ENCODE measurements around the gene TMA7.

The TMA7 gene

DNA sequence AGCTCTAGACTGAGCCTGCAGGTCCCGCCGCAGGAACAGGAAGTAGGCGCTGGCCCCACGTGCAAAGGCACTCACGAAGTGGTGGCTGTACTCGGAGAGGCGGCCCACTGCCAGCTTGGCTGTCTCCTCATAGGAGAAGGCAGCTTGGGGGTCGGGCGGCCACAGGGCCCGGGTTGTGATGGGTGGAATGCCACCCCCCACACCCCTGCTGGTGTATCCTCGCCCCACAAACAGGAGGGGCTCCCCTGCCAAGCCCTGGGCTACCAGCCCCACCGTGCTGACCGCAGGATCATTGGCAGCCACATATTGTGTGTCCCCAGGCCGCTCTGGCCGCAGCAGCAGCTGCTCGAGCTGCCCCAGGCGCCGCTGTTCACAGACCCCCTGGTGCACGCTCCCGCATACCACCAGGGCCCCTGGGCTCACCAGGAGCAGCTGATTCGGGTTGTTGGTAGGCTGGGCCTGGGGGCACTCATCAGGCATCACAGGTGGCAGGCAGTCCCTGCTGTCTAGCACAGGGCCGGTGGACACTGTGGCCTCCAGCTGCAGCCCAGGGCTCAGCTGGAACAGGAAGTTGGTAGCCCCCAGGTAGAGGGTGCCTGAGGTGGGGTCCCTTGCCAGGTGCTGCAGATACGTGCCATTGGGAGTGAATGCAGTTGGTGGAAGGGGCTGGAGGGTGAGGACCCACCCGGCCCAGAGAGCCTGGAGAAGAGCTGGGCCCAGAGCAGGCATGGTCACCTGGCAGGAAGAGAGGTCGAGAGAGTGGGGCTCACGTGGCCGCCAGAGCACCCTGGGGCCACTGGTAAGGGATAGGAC, 16.0 kb upstream of the TMA7 start:
- no peak for DNase-seq

DNA sequence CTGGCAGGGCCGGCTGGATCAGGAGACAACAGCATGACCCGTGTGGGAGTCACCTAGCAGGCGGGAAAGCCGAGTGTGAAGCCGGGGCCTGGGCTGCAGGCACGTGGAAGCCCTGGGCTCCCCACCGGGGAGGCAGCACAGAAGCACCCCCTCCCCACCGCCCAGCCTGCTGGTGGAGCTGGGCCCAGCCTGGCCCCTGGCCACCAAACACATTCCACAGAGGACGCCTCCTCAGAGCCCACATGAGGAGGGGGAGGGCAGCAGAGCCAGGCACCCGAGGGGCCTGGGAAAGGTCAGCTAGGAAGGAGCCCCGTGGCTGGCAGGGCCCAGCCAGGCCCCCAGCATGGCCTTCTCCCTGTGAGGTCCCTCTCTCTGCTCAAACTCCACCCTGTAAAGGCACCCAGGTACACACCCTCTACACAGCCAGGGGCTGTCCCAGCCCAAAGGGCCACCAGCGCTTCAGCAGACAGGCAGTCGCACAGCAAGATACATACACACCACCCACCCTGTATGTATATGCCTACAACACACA, 14.7 kb upstream of the TMA7 start:
- no peak for DNase-seq

DNA sequence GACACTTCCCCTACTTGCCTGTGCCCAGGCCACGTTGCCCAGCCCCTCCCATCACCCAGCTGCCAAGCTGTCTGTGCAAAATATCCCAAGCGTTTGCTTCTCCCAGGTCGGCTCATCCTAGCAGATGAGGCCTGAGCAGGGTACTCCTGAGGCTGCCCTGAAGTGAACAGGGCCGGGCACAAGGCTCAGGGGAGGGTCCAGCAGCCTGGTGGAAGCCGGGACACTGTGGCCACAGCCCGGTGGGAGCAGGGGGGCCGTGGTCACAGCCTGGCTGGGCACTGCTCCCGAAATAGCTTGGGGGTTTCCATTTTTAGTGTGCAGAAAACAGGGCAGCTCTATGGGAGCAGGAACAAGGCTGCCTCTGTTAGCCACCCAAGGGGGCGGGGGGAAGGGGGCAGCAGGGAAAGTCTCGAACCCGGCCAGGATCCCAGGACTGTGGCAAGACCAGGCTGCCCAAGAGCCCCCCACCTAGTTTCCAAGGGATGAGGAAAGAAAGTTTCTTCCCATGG, 13.6 kb upstream of the TMA7 start:
- no peak for DNase-seq

DNA sequence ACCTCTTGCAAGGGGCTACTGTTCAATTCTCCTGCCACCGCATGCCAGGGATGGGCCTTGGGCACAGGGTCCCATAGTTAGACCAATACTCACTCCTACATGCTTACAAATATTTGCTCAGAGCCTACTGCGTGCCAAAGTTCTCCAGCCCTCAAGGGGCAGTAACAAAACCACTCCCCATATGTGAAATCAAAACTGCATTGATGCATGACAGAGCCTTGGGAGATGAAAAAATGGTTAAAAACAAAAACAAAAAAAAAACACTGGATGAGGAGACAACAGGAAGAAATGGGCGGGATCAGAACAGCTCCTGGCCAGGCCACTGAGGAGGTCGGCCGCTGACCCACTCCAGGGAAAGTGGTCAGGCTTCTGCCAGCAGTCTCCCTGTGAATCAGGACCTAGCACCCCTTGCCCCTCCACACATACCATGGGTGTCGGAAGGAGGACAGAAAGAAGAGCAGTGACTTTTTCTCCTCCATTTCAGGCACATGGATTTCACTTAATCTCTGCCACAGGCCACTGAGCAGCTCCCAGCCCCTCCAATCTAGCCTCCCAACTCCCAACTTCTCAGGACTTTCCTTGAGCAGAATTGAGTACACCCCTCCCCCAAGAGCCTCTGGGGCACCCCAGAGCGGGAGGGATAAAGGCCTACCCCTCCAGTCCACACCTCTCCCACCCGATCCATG, 13.0 kb upstream of the TMA7 start:
- no peak for DNase-seq

DNA sequence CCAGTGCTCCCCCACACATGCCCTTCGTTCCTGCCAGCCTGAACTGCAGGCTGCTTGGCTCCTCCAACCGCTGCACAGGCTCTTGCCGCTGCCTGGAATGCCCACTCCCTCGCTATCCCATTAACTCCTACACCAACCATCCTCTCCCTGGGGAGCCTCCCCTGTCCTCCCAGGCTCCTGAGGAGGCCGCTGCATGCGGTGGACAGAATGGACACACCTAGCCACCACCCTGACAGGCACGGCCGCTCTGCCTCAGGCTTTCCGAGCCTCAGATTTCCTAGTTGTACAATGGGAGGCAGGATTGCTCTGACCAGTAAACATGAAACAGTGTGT, 12.5 kb upstream of the TMA7 start:
- no peak for DNase-seq

DNA sequence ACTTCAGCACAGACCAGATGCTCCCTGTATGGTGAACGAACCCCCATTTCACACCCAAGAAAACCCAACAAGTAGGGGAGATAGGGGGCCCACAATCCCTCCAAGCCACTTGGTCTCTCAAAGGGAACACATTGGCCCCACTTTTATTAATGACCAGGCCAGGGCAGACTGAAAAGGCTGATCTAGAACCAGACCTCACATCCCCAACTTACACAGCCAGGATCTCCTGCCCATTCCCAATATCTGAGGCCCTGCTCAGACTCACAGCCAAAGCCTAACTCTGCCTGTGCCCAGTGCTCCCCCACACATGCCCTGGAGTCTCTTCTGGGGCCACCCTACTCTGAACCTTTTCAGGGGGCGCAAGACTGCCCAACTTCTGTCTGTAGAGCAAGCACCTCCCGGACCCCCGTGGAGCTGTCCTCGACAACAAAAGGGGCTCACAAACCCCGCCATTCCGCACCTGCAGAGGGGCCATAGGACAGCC, 11.9 kb upstream of the TMA7 start:
- DNase-seq, result no peak

DNA sequence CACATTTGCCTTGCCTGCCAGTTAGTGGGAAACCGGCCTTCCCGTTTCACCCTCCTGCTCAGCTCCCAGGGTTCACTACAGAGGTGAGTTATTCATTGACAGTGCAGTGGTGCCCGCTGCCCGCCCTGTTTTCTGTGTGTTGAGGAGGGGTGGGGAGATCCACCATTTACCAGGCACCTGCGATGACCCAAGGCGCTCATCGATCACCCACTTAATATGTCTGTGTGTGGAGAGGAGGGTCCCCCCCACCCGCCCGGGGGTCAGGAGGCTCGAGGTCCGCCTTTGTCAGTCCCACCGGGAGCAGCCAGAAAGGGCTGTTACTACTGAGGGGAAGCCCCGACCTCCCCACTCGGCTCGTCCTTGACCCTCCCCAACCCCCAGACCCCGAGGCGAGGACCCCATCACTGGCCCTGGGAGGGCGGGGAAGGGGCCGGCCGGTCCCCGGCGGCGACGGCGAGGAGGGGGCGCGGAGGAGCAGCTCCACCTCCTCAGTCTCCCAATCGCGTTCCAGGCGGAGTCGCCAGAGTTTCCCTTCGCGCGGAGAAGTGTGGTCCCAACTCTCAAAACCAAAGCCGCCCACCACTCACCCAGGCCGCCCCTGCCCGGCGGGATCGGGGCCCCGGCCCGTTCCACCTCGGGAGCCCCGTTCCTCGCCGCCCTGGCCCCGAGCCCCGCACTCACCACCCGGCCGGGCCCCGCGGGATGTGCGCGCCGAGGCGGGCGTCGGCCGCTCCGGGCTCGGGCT, 11.3 kb upstream of the TMA7 start:
- DNase-seq, result no peak

DNA sequence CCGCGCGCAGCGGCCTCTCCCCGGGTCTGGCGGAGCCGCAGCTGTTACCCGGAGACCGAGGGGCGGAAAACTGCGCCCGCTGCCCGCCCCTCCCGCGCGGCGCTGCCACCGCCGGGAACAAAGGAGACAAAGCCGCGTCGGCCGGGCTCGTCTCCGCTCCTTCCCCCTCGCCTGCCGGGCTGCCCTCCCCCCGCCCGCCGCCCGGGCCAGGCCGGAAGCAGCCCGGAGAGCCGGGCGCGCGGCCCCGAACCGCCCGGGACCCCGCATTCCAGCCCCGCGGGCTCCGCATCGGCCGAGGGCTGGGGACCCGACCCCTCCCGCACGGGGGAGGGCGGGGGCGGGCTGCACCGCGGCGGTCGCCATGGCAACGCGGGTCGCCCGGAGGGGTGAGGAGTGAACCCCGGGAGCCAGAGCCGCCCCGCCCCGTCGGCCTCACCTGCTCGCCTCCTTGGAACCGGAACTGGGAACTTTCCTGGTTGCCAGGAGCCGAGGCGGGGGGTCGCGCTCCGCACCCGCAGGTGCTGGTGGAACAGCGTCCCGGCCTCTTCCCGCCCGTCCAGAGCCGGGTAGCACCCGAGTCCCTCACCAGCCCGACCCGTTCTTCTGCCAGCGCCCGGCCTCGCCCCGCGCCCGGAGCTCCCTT, 10.6 kb upstream of the TMA7 start:
- peak; percentile 30 for DNase-seq

DNA sequence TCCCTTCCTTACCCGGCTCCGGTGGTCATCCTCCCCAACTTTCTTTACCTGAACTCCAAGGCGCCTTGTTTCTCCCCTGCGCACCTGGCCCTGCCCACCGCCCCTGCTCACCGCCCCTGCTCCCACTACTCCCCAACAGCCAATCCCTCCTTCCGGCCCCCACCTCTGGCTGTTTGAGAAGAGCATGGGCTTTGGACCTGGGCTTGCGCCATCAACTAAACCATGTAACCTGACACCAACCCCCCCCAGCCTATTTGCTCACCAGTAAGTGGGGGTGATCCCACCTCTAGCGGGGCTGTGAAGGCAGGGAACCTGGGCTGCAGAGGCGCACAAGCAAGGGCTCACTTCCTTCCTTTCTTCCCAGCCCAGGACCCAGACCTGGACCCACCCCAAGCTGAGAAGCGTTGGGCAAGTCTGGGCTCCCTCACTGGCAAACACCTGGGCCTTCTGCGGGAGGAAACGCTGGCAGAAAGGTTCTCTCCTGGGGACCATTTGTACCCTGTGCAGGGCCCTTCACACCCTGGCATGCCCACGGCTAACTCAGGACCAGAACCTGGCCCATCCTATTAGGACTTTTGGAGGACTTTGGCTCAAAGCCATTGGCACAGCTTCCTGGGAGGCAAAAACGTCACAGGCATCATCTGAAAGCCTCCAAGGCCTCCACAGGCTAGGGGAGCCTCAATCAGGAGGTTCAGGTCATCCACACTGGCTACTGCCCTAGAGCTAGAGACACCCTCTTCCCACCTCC, 9.9 kb upstream of the TMA7 start, which contains the start of gene PLXNB1:
Gene PLXNB1 (minus strand): TSS at position 127 of the 748 bp plus-strand sequence. CDS start 5,475 bp downstream, outside the sequence.
- peak; percentile 51 for DNase-seq

DNA sequence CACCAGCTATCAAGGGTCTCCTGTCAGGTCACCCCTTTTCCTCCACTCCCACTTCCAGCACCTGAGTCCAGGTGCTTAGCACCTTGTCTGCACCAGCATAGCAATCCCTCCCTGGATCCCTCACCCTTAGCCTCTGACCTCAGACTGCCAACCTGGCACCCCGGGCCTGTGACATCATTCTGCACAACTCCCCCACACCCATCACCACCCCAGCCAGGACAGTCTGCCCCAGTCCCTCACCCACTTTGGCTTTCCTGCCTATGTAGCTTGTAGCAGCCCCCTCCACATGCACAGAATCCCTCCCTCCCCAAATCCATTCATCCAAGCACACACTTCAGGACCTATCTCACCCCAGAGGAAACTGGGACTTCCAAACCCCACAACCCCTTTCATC, 9.4 kb upstream of the TMA7 start:
- DNase-seq, result no peak

DNA sequence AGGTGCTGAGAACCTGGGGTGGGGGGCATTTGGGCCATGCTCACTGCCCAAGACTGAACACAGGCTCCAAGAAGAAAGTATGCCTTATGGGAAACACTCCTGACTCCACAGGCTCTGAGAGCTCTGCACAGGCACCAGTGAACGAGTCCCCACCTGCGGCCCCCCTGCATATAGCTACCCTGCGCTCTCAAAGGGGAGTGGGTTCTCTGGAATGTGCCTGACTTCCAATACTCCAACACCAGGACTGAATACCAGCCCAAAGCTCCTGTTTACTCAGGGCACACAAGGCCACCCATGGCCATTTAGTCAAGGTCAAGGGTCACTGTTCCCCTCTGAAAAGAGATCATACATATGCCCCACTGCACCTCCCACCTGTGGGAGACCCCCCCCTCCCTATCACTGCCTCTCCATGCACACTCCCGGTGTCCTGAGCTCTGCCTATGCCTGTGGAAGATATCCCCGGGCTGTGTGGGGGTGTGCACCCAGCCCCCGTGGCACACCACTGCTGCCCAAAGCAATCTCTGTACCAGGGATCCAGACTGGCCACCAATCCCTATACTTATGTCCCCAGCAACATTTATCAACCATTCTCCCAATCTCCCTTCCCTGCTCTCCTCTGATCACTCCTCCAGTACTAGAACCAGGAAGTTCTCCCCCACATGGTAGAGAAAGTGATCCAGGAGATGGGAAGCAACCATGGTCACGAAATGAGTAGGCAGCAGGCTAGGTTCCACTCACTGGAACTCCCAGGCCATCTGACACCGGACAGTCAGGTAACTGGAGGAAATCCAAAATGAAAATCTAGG, 8.6 kb upstream of the TMA7 start:
- DNase-seq, result no peak

DNA sequence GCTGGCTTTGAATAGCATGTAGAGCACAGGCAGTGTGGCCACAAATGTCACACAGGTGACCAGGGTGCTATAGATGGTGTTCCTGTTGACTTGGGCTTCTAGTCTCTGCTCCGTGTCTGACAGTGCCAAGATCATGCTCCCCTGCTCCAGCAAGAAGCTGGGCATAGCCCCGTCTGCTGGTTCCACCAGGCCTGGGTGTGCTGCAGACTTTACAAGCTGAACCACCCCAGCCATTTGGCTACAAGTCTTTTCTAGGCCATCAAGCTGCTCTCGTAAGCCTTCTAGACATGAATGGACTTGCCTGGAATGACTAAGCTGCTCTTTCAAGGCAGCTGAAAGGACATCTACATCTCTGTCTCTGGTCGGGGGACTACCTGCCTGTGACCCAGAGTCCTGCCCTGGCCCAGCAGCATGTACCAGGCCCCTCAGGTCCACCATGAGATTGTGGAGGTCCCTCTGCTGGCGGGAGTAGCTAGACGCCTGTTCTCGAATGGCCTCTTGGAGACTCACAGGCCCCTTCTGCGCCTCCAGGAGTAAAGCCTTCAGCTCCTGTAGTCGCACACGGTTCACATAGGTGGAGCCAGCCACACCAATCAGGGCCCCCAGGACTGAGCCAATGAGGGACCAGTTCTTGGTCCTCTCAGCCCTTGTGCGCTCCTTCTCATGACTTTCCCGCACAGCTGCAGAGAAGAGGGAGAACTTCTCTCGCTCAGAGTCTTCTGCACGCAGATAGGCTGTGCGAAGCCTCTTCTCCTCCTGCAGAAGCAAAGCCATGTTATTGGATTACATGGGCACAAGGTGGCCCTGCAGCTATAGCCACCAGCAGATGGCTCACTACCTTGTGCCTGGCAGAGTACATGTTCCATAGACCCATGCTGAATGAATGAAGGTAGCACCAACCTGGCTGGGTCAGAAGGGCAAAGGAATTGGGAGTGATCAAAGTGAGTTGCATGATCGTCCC, 7.4 kb upstream of the TMA7 start:
- DNase-seq, result no peak

DNA sequence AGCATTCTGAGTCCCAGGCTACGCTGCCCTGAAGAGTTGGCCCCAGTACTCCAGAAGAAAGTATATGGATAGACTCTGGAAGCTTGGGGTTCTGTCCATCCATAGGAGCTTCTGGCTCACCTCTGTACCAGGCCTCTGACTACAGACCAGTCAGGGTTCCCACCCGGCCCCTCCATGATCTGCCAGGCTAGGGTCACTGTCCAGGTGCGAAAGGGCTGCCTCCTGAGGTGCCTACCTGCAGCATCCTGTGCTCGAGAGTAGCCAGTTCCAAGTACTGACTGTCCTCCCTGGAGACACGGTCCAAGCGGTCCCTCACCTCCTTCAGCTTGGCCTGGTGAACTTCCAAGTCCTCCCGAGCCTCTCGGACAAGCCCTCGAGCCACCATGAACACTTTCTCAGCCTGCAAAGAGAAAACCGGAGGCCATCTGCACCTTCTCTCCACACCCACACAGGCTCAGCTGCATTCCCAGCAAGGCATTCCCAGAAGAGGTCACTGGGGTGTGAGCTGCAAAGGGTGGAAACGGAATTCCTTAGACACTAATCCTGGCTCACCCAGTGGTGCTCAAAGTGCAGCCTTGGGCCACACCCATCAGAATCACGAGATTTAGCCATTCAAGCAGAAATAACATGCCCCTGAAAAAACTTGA, 6.5 kb upstream of the TMA7 start:
- no peak for DNase-seq

DNA sequence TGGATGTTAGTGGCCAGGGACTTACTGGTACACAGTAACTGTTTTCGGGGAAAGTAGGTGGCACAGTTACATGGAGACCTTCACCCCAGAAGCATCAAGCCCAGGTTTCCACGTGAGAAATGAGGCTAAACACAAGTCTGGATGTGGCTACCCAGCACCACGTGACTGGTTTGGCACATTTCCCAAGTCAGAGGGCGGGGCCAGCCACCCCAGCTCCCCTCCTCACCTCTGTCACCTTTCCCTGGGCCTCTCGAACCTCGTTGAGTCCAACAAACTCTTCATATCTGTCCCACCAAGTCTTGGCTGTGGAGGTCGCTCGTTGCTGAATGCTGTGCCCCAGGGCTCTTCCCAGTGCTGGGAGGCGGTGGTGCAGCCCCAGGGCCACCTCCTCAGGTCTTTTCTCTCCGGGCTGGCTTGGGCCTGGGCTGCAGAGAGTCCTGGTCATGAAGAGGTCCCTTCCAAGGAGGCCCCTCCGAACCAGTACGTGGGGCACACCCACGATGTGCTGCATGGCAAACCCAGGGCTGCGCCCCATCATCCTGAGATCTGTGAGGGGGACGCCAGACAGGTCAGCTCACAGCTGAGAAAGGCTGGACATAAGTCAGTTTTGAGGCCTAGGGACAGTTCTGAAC, 5.3 kb upstream of the TMA7 start:
- no peak for DNase-seq

DNA sequence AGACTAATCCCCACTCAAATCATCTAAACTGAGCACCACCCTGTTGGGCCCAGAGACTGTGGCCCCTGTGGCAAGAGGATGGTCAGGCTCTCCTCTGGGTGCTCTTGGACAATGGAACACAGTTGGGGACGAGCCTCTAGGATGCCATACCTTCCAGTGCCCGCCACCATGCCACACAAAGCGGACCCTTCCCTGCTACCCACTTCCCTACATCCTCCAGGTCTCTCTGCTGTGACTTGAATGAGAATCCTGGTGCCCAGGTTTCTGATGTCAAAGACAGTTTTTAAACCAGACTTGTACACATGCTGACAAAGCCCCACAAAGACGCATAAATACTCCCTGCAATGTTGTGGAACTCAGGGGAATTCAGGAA, 4.8 kb upstream of the TMA7 start:
- no peak for DNase-seq

DNA sequence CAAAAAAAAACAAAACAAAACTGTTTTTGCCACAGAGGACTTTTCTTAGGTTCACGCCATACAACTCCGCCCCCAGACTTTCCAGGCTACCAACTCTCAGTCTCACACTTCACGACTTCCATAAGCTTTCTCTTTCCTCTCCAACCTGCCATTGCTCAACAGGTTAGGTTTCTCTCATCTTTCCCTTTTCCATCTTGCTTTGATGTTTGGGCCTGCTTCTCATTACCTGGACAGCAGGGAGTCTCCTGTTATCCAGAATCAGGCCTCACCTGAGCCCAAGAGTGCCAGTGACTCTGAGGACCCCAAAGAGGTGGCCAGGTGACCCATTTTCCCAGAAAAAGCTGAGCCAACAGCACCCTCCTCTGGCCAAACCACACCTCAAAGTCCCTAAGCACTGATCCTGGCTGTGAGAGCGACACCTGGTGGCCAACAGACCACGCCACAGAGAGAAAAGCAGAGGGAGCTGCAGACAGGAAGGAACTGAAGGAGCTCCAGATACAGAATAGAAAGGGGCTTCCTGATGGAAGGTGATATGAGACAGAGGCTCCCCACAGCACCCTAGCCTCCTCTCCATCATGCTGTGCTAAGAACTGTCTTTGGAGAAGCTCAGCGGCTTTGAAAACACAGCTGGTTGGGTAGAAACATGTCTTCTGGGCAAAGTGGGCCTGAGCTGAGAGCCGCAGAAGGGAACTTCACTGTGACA, 4.1 kb upstream of the TMA7 start:
- DNase-seq, result peak; percentile 55

DNA sequence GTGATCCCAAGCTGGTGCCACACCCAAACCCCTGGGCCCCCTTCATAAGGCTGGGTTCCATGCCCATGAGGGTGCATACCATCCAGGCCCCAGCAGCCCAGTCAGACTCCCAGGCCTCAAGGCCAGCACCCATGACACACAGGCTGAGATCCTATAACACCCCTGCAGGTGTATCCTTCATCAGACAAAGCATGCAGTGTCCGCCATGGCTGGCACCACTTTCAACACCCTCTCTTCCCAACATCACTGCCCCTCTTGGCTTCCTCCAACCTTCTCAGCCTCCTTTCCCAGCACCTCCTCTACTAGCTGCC, 3.6 kb upstream of the TMA7 start:
- DNase-seq, result no peak

DNA sequence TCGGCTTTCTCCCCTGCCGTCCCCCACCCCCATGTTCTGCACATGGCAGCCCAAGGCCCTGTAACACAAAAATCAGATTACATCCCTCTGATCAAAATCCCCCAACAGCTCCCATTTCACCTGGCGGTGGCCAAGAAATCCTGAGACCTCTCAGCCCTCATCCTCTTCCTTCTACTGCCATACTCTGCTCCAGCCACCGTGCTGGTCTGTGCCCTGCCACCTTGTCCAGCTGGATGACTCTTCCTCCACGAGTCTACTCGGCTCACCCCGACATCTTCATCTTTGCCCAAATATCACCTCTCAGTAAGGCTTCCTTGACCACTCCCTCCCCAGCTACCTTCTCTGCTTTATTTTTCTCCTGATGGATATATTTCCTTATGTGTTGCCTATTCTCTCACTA, 3.2 kb upstream of the TMA7 start:
- no peak for DNase-seq

Data from DMS153 (cell line).